ENCODE results near the gene DLK1.

- TF ChIP-seq POLR2A (IDR thresholded peaks at IDR 0.05) = no peak
- TF ChIP-seq EP300 (IDR thresholded peaks at IDR 0.05; ENCODE audit: low read depth) = no peak
- no peak for TF ChIP-seq CTCF (IDR thresholded peaks at IDR 0.05)
Observed at GRCh38 chr14:100765991-100766390, 39.3 kb downstream of the DLK1 start.

All from transverse colon (tissue), 3 donors.